Lung (tissue), 12 donors: ENCODE results near the gene LDHB. TPM values are rescaled to one million over a fixed set of nuclear protein-coding genes. Genes with fewer than 3 reads are reported as not detected.
"Not testable (repeated sequence)": the region's sequence is repeated elsewhere in the genome, so short reads cannot be mapped to it uniquely, and the experiment has no call there.

Experiments
- ATAC-seq: fragments of 200-7000 bp; cut with Tn5 transposase; one replicate; pipeline ENCODE4 v1.9.1; 2020; ENCODE audit warnings: moderate number of reproducible peaks; ENCODE audit not compliant: insufficient read depth, low FRiP score
- DNase-seq, 3 donors: peaks; one replicate each; pipeline ENCODE4 v3.0.0-alpha.2; 2013 to 2017
- H3K27ac ChIP-seq, 2 donors: one replicate each; pipeline ENCODE4 v1.5.1; 2013; ENCODE audit warnings: mild to moderate bottlenecking in 2 of 2, moderate library complexity in 2 of 2, control low read depth in 1 of 2, inconsistent platforms in 1 of 2, low read depth in 1 of 2, low read length in 1 of 2
- H3K27me3 ChIP-seq, 3 donors: one replicate each; pipeline ENCODE4 v1.5.1; 2013; ENCODE audit warnings: low read length in 2 of 3; ENCODE audit not compliant: control insufficient read depth in 3 of 3, insufficient read depth in 3 of 3
- H3K36me3 ChIP-seq, 4 donors: one replicate each; pipeline ENCODE4 v1.5.1; 2013; ENCODE audit warnings: low read length in 4 of 4, mild to moderate bottlenecking in 1 of 4, moderate library complexity in 1 of 4; ENCODE audit not compliant: control insufficient read depth in 4 of 4, insufficient read depth in 4 of 4
- H3K4me1 ChIP-seq, 5 donors: one replicate each; pipeline ENCODE4 v1.5.1; 2013; ENCODE audit warnings: low read length in 5 of 5, mild to moderate bottlenecking in 2 of 5, moderate library complexity in 1 of 5; ENCODE audit not compliant: control insufficient read depth in 5 of 5, insufficient read depth in 5 of 5
- H3K4me3 ChIP-seq: one replicate; pipeline ENCODE4 v1.5.1; 2013; ENCODE audit warnings: mild to moderate bottlenecking, control low read depth, moderate library complexity
- H3K9ac ChIP-seq, 2 donors: one replicate each; pipeline ENCODE4 v1.5.1; 2013; ENCODE audit warnings: low read length in 2 of 2, control low read depth in 1 of 2; ENCODE audit not compliant: insufficient read depth in 1 of 2
- H3K9me3 ChIP-seq, 4 donors: one replicate each; pipeline ENCODE4 v1.5.1; 2013; ENCODE audit warnings: low read length in 3 of 4, mild to moderate bottlenecking in 1 of 4, moderate library complexity in 1 of 4; ENCODE audit not compliant: control insufficient read depth in 4 of 4, insufficient read depth in 3 of 4
- CTCF ChIP-seq: IDR thresholded peaks from 2 replicates; pipeline ENCODE4 v1.5.1; 2012; ENCODE audit warnings: mild to moderate bottlenecking; ENCODE audit errors: control extremely low read depth, extremely low read depth
- WGBS, 2 donors: extraction: QIAGEN DNeasy Blood & Tissue Kit; methylation state at CpG; one replicate each; pipeline ENCODE4 v1.1.7; 2013; 5-methylcytosine and 5-hydroxymethylcytosine counted together
- polyA plus RNA-seq, 2 donors: library from polyadenylated mRNA; stranded (reverse); fragments of 200-250 nt; gene quantifications; one replicate each; pipeline ENCODE4 v1.2.1, GENCODE V29; 2013
- total RNA-seq, 2 donors: library from RNA; depleted of rRNA in 1 of 2; stranded (reverse); fragments of >200 nt in 1 of 2; gene quantifications; one replicate each; pipeline ENCODE4 v1.2.1, GENCODE V29; 2014 to 2021
- donor health status: control.
- donor health status: control.
- donor health status: Bipolar disorder and iron deficiency.
- donor health status: healthy.
- donor health status: DM: yes; HTN: yes; CAD: no.

Gene LDHB
- total and polyA plus RNA-seq, 4 donors = 370 to 551 (median 459) TPM

- DNase-seq = peak in 2 of 3 donors; percentile 46 to 64
- Histone ChIP-seq H3K4me3 (no peak overlapping the region), H3K9ac (no peak overlapping the region), H3K27me3 (peaks cover 0 to 2% (median 0%) of the 10 kb centered on the region in 3 donors), H3K4me1 (peaks cover 0 to 3% (median 0%) of the 10 kb centered on the region in 5 donors), H3K27ac (no peak overlapping the region), H3K9me3 (no peaks in the 10 kb centered on the region), H3K36me3 (no peaks in the 10 kb centered on the region)
- peak; percentile 63 for ATAC-seq
- 41 to 63% methylated on average over 4 of the region's 4 CpGs for WGBS, 2 donors
- TF ChIP-seq CTCF = no peak
Measured at GRCh38 chr12:21666722-21667121, 9.1 kb upstream of the LDHB start.

- no peak overlapping the region for H3K27ac ChIP-seq
- ATAC-seq (no peak), DNase-seq (no peak)
- no peak for TF ChIP-seq CTCF
- no peaks in the 10 kb centered on the region for H3K4me1 ChIP-seq
- H3K36me3 ChIP-seq = no peaks in the 10 kb centered on the region
- H3K9me3 ChIP-seq = no peaks in the 10 kb centered on the region
- H3K4me3 ChIP-seq = no peak overlapping the region
- WGBS, 2 donors = 78% methylated on average over 7 of the region's 7 CpGs
- no peak overlapping the region for H3K9ac ChIP-seq
- H3K27me3 ChIP-seq = peaks cover 0 to 2% (median 0%) of the 10 kb centered on the region in 3 donors
Measured at GRCh38 chr12:21665816-21666215, 8.2 kb upstream of the LDHB start.

GRCh38 chr12:21662122-21662792 is 4.6 kb upstream of the LDHB start:
- Histone ChIP-seq H3K36me3 (peaks cover 0 to 4% (median 0%) of the 10 kb centered on the region in 4 donors), H3K9me3 (no peaks in the 10 kb centered on the region), H3K4me3 (no peak overlapping the region), H3K27me3 (peaks cover 0 to 2% (median 0%) of the 10 kb centered on the region in 3 donors), H3K4me1 (no peaks in the 10 kb centered on the region), H3K27ac (no peak overlapping the region), H3K9ac (no peak overlapping the region)
- ATAC-seq (no peak), DNase-seq (no peak)
- TF ChIP-seq CTCF = no peak
- WGBS, 2 donors = 82 to 87% methylated on average over 27 of the region's 27 CpGs

GRCh38 chr12:21661396-21662093 is 3.9 kb upstream of the LDHB start:
- H3K27ac ChIP-seq, H3K36me3 ChIP-seq, H3K4me1 ChIP-seq, H3K9ac ChIP-seq, H3K4me3 ChIP-seq, H3K9me3 ChIP-seq, ATAC-seq, DNase-seq, H3K27me3 ChIP-seq: not testable (repeated sequence)
- WGBS, 2 donors = 95 to 96% methylated on average over 38 to 44 of the region's 44 CpGs
